CD4-positive, alpha-beta T cell (primary cell): Measurements from ENCODE around the gene COP1. TPM values are rescaled to one million over a fixed set of nuclear protein-coding genes. Genes with fewer than 3 reads are reported as not detected.

Source experiments
- ATAC-seq: fragments of 200-7000 bp; cut with Tn5 transposase; one replicate; pipeline ENCODE4 v1.10.0; 2022; ENCODE audit warnings: mild to moderate bottlenecking; ENCODE audit not compliant: poor library complexity
- CTCF ChIA-PET: fragments of 350-600 bp; sonication (Branson Sonifier 250); formaldehyde crosslinking; loops from one replicate; lab custom pipeline; 2021; ENCODE audit warnings: antibody characterized with exemption, inconsistent platforms; lab: Charles Lee
- POLR2A ChIA-PET: fragments of 350-600 bp; sonication (Branson Sonifier 250); formaldehyde crosslinking; loops from one replicate; lab custom pipeline; 2021; ENCODE audit warnings: antibody characterized with exemption, inconsistent platforms; lab: Charles Lee
- DNase-seq, 14 experiments: peaks; one replicate each; pipeline ENCODE4 v3.0.0-alpha.2; 2013 to 2020; ENCODE audit warnings: mixed read lengths in 2 of 14
- H3K27ac ChIP-seq, 2 donors: one replicate each; pipeline versions ENCODE4 v1.5.1 to v1.7.0; 2013; ENCODE audit warnings: low read length in 2 of 2, low read depth in 1 of 2, mild to moderate bottlenecking in 1 of 2
- H3K27me3 ChIP-seq, 2 experiments: 1 replicate in 1 of 2; 2 replicates in 1 of 2; pipeline versions ENCODE4 v1.6.1 to v1.7.0; 2013; ENCODE audit warnings: low read length in 2 of 2, control low read depth in 1 of 2, mild to moderate bottlenecking in 1 of 2, moderate library complexity in 1 of 2; ENCODE audit not compliant: insufficient read depth in 2 of 2, control insufficient read depth in 1 of 2
- H3K36me3 ChIP-seq: one replicate; pipeline ENCODE4 v1.6.1; 2013; ENCODE audit warnings: low read length, control low read depth; ENCODE audit not compliant: insufficient read depth
- H3K4me1 ChIP-seq: one replicate; pipeline ENCODE4 v1.6.1; 2013; ENCODE audit warnings: low read length, control low read depth; ENCODE audit not compliant: insufficient read depth
- H3K4me3 ChIP-seq: one replicate; pipeline ENCODE4 v1.5.1; 2013; ENCODE audit warnings: mild to moderate bottlenecking, low read length, moderate library complexity
- H3K9me3 ChIP-seq, 2 experiments: 1 replicate in 1 of 2; 2 replicates in 1 of 2; pipeline versions ENCODE4 v1.6.1 to v1.7.0; 2013; ENCODE audit warnings: low read length in 2 of 2, mild to moderate bottlenecking in 2 of 2, control low read depth in 1 of 2, moderate library complexity in 1 of 2; ENCODE audit not compliant: control insufficient read depth in 1 of 2, insufficient read depth in 1 of 2
- H3K27ac Mint-ChIP-seq: one replicate; pipeline ENCODE4 v1.8.0; 2020; ENCODE audit warnings: mixed read lengths
- H3K27me3 Mint-ChIP-seq: one replicate; pipeline ENCODE4 v1.8.0; 2021; ENCODE audit warnings: mixed read lengths
- H3K36me3 Mint-ChIP-seq: one replicate; pipeline ENCODE4 v1.8.0; 2021; ENCODE audit warnings: low read depth, mixed read lengths
- H3K4me1 Mint-ChIP-seq: one replicate; pipeline ENCODE4 v1.8.0; 2021; ENCODE audit warnings: low read depth, mixed read lengths
- H3K4me3 Mint-ChIP-seq: one replicate; pipeline ENCODE4 v1.8.0; 2020; ENCODE audit warnings: mild to moderate bottlenecking, mixed read lengths
- H3K9me3 Mint-ChIP-seq: one replicate; pipeline ENCODE4 v1.8.0; 2020; ENCODE audit warnings: mixed read lengths
- intact Hi-C, 2 experiments: fragments of 100-400 bp; cut with DNase I in 1 of 2; cut with micrococcal nuclease in 1 of 2; formaldehyde crosslinking; loops; one replicate each; pipeline versions ENCODE4 v1.15.1 to v1.9.0; 2023 to 2025; cut with DNase I, micrococcal nuclease
- total RNA-seq, 174 experiments: library from RNA in 2 of 174; stranded (reverse) in 2 of 174; gene quantifications; one replicate each; pipeline ENCODE4 v1.2.3 and lab custom pipeline; 2021 to 2026
- TF ChIP-seq, protein P1 (sequence below): fragments of 200-600 bp; IDR thresholded peaks from one replicate; pipeline ENCODE4 v1.8.0; 2022; ENCODE audit warnings: antibody characterized with exemption, mild to moderate bottlenecking

COP1 gene
- total RNA-seq, 2 experiments from 2014 or later, result 38.6 to 42.2 TPM

GRCh38 chr1:175936736-175937135, 270.4 kb downstream of the COP1 start:
- TF ChIP-seq, protein P1, sequence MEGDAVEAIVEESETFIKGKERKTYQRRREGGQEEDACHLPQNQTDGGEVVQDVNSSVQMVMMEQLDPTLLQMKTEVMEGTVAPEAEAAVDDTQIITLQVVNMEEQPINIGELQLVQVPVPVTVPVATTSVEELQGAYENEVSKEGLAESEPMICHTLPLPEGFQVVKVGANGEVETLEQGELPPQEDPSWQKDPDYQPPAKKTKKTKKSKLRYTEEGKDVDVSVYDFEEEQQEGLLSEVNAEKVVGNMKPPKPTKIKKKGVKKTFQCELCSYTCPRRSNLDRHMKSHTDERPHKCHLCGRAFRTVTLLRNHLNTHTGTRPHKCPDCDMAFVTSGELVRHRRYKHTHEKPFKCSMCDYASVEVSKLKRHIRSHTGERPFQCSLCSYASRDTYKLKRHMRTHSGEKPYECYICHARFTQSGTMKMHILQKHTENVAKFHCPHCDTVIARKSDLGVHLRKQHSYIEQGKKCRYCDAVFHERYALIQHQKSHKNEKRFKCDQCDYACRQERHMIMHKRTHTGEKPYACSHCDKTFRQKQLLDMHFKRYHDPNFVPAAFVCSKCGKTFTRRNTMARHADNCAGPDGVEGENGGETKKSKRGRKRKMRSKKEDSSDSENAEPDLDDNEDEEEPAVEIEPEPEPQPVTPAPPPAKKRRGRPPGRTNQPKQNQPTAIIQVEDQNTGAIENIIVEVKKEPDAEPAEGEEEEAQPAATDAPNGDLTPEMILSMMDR, result no peak
- Mint-ChIP-seq H3K4me3 (no peak overlapping the region), H3K4me1 (no peaks in the 10 kb centered on the region), H3K27me3 (no peaks in the 10 kb centered on the region), H3K9me3 (peaks cover 2% of the 10 kb centered on the region), H3K27ac (no peak overlapping the region), H3K36me3 (peaks cover 75% of the 10 kb centered on the region)
- no peak for DNase-seq
- CTCF ChIA-PET, result no interaction called here
- Histone ChIP-seq H3K27me3 (no peaks in the 10 kb centered on the region), H3K4me1 (no peaks in the 10 kb centered on the region), H3K9me3 (no peaks in the 10 kb centered on the region), H3K36me3 (peaks cover 17% of the 10 kb centered on the region), H3K27ac (no peak overlapping the region), H3K4me3 (no peak overlapping the region)
- intact Hi-C loops, result no loop called here
- ATAC-seq, result no peak
- POLR2A ChIA-PET, result no interaction called here

DNA sequence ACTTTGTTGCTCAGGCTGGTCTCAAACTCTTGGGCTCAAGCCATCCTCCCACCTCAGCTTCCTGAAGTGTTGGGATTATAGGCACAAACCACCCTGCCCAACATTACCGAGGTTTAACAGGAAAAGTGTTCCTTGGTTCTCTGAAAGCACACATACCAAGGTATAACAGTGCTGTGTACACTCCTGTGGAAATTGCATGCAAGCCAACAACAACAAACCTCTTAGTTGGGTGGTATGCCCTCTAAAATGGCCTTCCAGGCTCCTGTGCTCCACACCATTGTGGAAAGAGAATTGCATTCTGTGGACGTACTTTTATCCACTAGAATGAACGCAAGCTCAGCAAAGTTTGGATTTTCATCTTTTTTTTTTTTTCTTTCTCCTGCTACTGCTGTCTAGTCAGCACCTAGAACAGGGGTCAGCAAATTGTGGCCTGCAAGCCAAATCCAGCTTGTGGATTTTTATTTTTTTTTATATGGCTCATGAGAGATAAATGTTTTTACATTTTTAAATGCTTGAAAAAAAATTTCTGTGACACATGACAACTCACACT, 271.4 kb downstream of the COP1 start:
- CTCF ChIA-PET, result interaction anchor here (0.7 kb wide), 1 partner anchor 19 kb away, joined by 4 read pairs; no protein-coding TSS in a partner anchor
- DNase-seq, result no peak
- ATAC-seq, result no peak
- Histone ChIP-seq H3K36me3 (peaks cover 13% of the 10 kb centered on the region), H3K9me3 (peaks cover 0 to 7% of the 10 kb centered on the region in 2 experiments), H3K27me3 (no peaks in the 10 kb centered on the region), H3K4me3 (no peak overlapping the region), H3K27ac (no peak overlapping the region), H3K4me1 (no peaks in the 10 kb centered on the region)
- Mint-ChIP-seq H3K4me1 (no peaks in the 10 kb centered on the region), H3K27me3 (no peaks in the 10 kb centered on the region), H3K27ac (no peak overlapping the region), H3K9me3 (peaks cover 2% of the 10 kb centered on the region), H3K4me3 (no peak overlapping the region), H3K36me3 (peaks cover 69% of the 10 kb centered on the region)
- TF ChIP-seq, protein P1, result no peak
- intact Hi-C loops, result no loop called here
- POLR2A ChIA-PET, result no interaction called here

DNA sequence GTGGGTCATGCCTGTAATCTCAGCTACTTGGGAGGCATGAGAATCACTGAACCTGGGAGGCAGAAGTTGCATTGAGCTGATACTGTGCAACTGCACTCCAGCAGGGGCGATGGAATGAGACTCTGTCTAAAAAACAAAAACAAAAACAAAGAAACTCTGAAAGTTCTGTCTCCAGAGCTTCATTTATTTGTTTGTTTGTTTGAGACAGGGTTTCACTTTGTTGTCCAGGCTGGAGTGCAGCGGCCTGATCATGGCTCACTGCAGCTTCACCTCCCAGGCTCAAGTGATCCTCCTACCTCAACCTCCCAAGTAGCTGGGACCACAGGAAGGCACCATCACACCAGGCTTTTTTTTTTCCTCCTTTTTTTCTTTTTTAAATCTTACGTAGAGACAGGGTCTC, 271.9 kb downstream of the COP1 start:
- Histone ChIP-seq H3K27me3 (no peaks in the 10 kb centered on the region), H3K4me3 (no peak overlapping the region), H3K9me3 (peaks cover 0 to 10% of the 10 kb centered on the region in 2 experiments), H3K27ac (no peak overlapping the region), H3K4me1 (no peaks in the 10 kb centered on the region), H3K36me3 (peaks cover 8% of the 10 kb centered on the region)
- CTCF ChIA-PET, result interaction anchor here (0.7 kb wide), 1 partner anchor 18 kb away, joined by 4 read pairs; no protein-coding TSS in a partner anchor
- no peak overlapping the region for H3K27ac Mint-ChIP-seq
- DNase-seq (no peak), ATAC-seq (no peak)
- TF ChIP-seq, protein P1, result no peak
- H3K4me3 Mint-ChIP-seq, result no peak overlapping the region
- no peaks in the 10 kb centered on the region for H3K27me3 Mint-ChIP-seq
- H3K4me1 Mint-ChIP-seq, result no peaks in the 10 kb centered on the region
- intact Hi-C loops, result no loop called here
- H3K36me3 Mint-ChIP-seq, result peaks cover 66% of the 10 kb centered on the region
- peaks cover 2% of the 10 kb centered on the region for H3K9me3 Mint-ChIP-seq
- POLR2A ChIA-PET, result no interaction called here
